ENCODE data around the gene FZD4.

The FZD4 gene

DNA sequence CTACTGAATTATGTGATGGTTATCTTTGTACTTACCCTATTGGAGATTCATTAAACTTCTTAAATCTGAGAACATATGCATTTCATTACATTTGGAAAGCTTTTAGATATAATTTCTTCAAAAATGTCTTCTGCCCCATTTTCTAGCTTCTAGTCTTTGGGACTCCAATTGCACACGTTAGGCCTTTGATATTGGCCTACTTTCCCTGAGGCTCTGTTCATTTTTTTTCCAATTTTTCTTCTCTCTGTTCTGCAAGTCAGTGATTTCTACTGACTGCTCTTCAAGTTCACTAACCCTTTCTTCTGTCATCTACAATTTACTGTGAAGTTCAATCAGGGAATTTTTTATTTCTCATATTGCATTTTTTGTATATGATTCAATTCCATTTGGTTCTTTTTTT is 43.0 kb downstream of the FZD4 start:
- DNase-seq (ENCODE audit: low read depth in 3 of 3): no peak

DNA sequence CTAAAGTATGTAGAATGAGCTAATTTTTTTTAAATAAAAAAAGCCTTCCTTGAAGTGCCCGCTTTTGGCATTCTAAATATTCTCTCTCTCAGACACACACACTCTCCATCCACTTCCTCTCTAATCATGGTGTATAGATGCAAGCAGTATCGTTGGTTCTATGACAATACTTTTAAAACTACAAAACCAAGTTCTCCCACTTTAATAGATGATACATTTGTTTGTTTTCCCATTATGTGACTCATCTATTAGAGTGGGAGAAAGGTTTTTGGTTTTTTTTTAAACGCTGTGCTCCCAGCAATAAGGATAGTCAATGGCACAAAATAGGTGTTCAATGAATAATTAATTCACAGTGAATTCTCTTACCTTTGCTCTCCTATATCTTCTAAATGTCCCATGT is 44.6 kb downstream of the FZD4 start:
- no peak for DNase-seq (ENCODE audit: low read depth in 3 of 3)

DNA sequence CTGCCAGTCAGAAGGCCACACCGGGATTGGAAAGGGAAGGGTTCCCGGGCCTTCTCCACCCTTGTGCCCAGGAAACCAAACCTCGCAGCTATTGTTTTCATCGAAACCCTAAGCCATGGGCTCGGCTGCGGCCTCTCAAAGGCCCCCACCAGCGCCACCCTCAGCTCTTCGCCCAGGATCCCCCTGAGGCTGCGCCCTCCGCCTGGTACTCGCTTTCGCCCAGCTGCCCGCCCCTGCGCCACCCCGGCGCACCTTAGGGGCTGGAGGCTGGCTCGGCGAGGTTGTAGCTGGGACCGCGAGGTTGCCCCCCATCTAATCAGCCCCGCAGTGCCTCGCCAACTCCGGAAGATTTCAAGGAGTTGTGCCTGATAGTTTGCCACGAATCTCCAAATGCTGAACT is 49.0 kb downstream of the FZD4 start:
- DNase-seq (ENCODE audit: low read depth in 3 of 3): no peak

DNA sequence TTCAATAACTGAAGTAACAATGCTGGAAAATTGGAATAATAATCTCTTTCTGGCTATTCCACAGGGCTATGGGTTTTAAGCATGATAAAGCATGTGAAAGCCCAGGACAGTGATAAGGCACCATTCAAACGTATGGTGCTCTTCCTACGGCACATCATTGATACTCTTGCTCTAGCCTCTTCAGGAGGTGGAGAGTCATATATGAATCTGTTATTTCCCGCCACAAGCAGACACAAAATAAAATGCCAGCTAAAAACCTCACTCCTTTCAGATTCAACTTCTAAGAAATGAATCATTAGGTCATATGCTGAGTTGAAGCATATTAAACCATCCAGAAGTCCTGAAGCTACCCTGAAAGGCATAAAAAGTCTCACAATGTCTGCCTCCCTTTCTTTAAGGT is 49.9 kb downstream of the FZD4 start:
- DNase-seq (ENCODE audit: low read depth in 3 of 3): no peak

DNA sequence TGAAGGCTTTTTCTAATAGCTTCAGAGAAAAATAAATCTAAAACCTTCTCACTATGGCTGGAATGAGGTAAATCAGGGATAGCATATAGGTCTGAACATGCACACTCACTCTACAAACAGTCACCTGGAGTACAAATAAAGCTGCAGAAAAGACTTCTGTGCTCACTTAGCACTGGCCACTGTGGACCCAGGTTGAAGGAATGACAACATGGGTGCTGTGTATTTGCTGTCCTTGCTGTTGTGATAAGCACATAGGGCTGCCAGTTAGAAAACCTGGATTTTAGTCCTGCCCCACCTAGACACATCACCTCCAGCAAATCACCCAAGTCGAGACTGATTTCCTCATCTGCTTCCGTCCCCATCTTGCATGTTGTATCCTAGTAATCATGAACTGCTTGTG is 51.2 kb downstream of the FZD4 start:
- DNase-seq (ENCODE audit: low read depth in 3 of 3): no peak

DNA sequence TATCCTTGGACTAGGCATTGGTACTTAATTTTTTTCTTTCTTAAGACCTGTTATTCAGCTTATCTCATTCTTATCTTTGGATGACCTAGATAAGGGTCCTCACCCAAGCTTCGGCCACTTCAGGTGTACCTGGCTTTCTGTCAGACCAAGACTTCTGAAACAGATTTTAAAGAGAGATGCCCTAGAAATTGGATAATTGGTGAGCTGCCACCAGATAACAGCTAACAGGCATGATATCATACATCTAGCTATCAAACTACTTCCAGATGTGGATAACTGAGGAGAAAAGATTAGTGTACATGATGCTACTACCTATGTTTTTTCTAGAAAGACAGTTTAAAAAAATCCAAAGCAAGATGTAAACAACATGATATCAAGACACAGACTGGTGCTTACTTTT is 52.9 kb downstream of the FZD4 start:
- DNase-seq (ENCODE audit: low read depth in 3 of 3): no peak

DNA sequence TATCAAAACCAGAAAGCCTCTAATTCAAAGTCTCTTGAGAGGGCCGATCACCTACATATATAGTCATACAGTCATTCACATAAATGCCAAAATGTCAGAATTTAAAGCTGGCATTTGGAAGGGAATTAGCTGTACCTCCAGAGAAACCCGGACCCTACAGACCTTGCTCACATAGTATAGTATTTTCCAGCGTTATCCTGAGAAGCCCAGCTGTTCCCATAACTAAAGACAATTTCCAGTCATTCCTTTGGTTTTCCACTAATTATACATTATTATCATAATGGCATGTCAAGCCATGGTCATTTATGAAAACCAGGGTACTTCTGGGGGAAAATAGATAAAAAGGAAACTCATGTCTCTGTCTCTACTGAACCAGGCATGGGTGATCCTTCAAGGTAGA is 53.6 kb downstream of the FZD4 start:
- no peak for DNase-seq (ENCODE audit: low read depth in 3 of 3)

DNA sequence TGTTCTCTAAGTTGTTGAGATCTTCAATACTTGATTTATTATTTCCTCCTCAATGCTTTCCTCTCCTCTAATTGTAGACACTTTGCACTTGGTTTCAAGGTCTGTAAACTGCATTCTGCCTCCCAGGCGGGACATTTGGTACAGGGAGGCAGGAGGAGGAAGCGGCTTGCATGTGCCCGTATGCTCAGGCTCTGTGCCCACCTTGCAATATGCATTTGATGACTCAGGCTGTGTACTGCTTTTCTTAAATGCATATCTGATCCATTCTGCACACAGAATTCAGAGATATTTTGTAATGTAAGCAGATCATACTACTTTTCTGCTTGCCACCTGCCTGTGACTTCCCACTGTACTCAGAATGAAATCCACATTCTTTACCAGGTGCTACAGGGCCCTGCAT is 55.0 kb downstream of the FZD4 start:
- no peak for DNase-seq (ENCODE audit: low read depth in 3 of 3)

DNA sequence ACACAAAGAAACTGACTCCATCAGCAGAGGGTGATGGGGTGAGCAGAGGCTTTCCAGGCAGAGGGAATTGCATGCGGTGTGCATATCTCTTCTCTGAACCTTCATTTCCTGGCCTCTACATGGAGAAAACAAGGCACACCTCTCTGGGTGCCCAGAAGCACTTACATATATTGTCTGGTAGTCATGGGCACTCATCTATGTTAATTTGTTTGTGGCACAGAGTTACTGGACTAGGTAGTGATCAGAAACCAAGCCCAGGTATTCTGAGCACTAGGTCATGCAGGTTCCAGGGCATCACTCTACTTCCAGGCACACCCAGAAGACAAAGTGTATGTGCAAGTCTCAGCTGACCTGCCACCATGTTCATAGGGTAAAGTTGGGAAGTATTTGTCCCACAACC is 56.5 kb downstream of the FZD4 start:
- DNase-seq (ENCODE audit: low read depth in 3 of 3): no peak

DNA sequence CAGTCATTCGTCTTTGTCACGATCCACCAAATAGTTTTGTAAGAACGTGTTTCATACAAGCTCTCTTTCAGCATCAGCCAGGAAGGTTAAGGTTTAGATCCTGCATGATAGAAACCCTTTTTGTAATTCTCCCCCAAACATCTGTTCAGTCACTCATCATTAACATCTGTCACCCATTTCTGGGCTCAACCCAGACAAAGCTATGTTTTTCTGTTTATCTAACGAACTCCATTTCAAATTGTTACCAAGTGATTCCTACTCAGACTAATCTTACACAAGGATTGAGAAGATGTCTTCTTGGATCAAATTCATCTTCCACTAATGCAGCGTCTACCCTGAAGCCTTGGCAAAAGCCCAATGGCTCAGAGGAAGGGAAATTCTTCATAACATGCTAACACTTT is 58.8 kb downstream of the FZD4 start:
- DNase-seq (ENCODE audit: low read depth in 3 of 3): no peak

Measured in stimulated activated CD4-positive, alpha-beta T cell treated with anti-CD3 and anti-CD28 coated beads, TNF-alpha, amount 100 ng/mL, for 24 hours (primary cell).